Activated CD4-positive, alpha-beta T cell treated with anti-CD3 and anti-CD28 coated beads for 36 hours (primary cell): ENCODE results near the gene ZDHHC13. TPM values are rescaled to one million over a fixed set of nuclear protein-coding genes. Genes with fewer than 3 reads are reported as not detected.

Experiments used
- ATAC-seq: fragments of 200-7000 bp; cut with Tn5 transposase; one replicate; pipeline ENCODE4 v1.10.0; 2021; ENCODE audit warnings: mild to moderate bottlenecking, moderate library complexity
- CTCF ChIA-PET: fragments of 350-600 bp; sonication (Branson Sonifier 250); formaldehyde crosslinking; loops from one replicate; lab custom pipeline; 2021; ENCODE audit warnings: antibody characterized with exemption; lab: Charles Lee
- POLR2A ChIA-PET: fragments of 350-600 bp; sonication (Branson Sonifier 250); formaldehyde crosslinking; loops from one replicate; lab custom pipeline; 2021; ENCODE audit warnings: antibody characterized with exemption, inconsistent platforms; lab: Charles Lee
- DNase-seq: peaks from one replicate; pipeline ENCODE4 v3.0.0-alpha.2; 2020
- H3K27ac Mint-ChIP-seq: one replicate; pipeline ENCODE4 v1.8.0; 2021; ENCODE audit warnings: mixed read lengths
- H3K27me3 Mint-ChIP-seq: one replicate; pipeline ENCODE4 v1.8.0; 2021; ENCODE audit warnings: mixed read lengths
- H3K36me3 Mint-ChIP-seq: one replicate; pipeline ENCODE4 v1.8.0; 2021; ENCODE audit warnings: low read depth, mixed read lengths
- H3K4me1 Mint-ChIP-seq: one replicate; pipeline ENCODE4 v1.8.0; 2021; ENCODE audit warnings: mixed read lengths
- H3K4me3 Mint-ChIP-seq: one replicate; pipeline ENCODE4 v1.8.0; 2021; ENCODE audit warnings: mild to moderate bottlenecking, moderate library complexity, mixed read lengths
- H3K9me3 Mint-ChIP-seq: one replicate; pipeline ENCODE4 v1.8.0; 2021; ENCODE audit warnings: low read depth, mixed read lengths
- intact Hi-C, 2 experiments: fragments of 100-400 bp; cut with DNase I in 1 of 2; cut with micrococcal nuclease in 1 of 2; formaldehyde crosslinking; loops; one replicate each; pipeline versions ENCODE4 v1.14.2 to v1.15.1; 2022 to 2024; cut with DNase I, micrococcal nuclease
- total RNA-seq, 2 experiments: library from RNA; stranded (reverse); gene quantifications; one replicate each; pipeline ENCODE4 v1.2.3, GENCODE V29; 2021

ZDHHC13 gene
- total RNA-seq, 2 experiments from 2014 or later = 22.9 to 25.9 TPM

DNA sequence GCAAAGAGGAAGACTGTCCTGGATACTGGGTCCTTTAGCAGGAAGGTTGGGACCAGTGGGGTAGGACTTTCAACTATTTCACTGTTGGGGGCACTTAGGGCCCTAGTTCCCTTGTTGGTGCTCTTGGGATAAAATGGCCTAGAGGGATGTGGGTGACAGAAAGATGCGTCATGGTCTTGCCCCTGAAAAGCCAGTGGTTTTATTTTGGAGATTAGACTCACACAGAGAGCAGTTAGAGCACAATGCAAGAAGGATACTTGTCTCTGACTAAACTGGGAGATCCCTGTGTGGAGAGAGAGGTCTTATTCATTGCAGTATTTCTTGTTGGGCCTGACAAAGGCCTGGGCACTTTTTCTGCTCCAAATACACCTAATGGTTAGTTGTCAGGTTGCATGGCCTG lies 33.8 kb upstream of the ZDHHC13 start:
- Mint-ChIP-seq H3K27ac (no peak overlapping the region), H3K36me3 (no peaks in the 10 kb centered on the region), H3K9me3 (peaks cover 1% of the 10 kb centered on the region), H3K4me3 (no peak overlapping the region), H3K27me3 (peaks cover 14% of the 10 kb centered on the region), H3K4me1 (no peaks in the 10 kb centered on the region)
- ChIA-PET POLR2A (no interaction called here), CTCF (interaction anchor here (0.8 to 1.2 kb wide), 3 partner anchors 11 to 227 kb away, joined by 3 to 5 read pairs (median 4); no protein-coding TSS in a partner anchor)
- no peak for ATAC-seq
- intact Hi-C loops = no loop called here
- DNase-seq = no peak

DNA sequence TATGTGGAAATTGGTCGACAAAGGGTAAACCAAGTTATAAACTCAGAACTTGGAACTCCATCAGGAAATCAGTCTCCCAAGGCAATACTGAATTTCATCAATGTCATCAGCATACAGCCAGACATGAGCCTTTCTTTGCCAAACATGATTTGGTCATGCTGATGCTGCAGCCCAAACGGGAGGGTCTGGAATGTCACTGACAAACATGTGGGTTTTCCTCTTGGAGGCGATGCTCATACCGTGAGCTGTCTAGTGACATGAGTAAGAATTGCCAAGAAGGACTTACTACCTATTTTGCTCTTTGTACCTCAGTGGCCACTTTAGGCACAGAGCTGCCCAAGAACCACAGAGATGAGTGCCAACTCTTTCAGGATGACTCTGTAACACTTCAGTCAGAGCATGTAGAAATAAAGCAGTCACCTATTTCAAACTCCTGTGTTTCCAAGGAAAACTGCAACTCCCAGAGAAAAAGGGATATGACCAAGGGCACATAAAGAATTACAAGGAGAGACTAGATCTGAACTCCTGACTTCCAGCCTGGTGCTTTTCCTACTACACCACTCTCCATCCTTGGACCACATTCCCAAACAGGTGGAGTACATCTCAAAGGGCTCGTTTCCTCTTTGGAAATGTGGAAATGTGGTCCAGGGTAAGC lies 32.2 kb upstream of the ZDHHC13 start:
- ChIA-PET CTCF (no interaction called here), POLR2A (no interaction called here)
- intact Hi-C loops = no loop called here
- DNase-seq (no peak), ATAC-seq (no peak)
- Mint-ChIP-seq H3K9me3 (peaks cover 1% of the 10 kb centered on the region), H3K36me3 (no peaks in the 10 kb centered on the region), H3K4me1 (no peaks in the 10 kb centered on the region), H3K27ac (no peak overlapping the region), H3K27me3 (peaks cover 7% of the 10 kb centered on the region), H3K4me3 (no peak overlapping the region)

- DNase-seq = no peak
- Mint-ChIP-seq H3K36me3 (no peaks in the 10 kb centered on the region), H3K4me3 (no peak overlapping the region), H3K27me3 (peaks cover 12% of the 10 kb centered on the region), H3K27ac (no peak overlapping the region), H3K4me1 (no peaks in the 10 kb centered on the region), H3K9me3 (peaks cover 1% of the 10 kb centered on the region)
- ChIA-PET POLR2A (no interaction called here), CTCF (interaction anchor here (1.2 to 2.8 kb wide), 3 partner anchors 10 to 17 kb away, joined by 5 to 9 read pairs (median 6); no protein-coding TSS in a partner anchor)
- intact Hi-C loops = no loop called here
- ATAC-seq = no peak
Observed at GRCh38 chr11:19087658-19088057, 29.3 kb upstream of the ZDHHC13 start.

- Mint-ChIP-seq H3K27ac (no peak overlapping the region), H3K36me3 (no peaks in the 10 kb centered on the region), H3K4me3 (no peak overlapping the region), H3K9me3 (peaks cover 1% of the 10 kb centered on the region), H3K27me3 (peaks cover 18% of the 10 kb centered on the region), H3K4me1 (no peaks in the 10 kb centered on the region)
- CTCF ChIA-PET = interaction anchor here (0.5 to 2.8 kb wide), 4 partner anchors 11 to 1046 kb away, joined by 3 to 9 read pairs (median 6); no protein-coding TSS in a partner anchor
- ATAC-seq (no peak), DNase-seq (no peak)
- intact Hi-C loops = no loop called here
- POLR2A ChIA-PET = no interaction called here
Observed at GRCh38 chr11:19088791-19089190, 28.2 kb upstream of the ZDHHC13 start.

- ATAC-seq = no peak
- H3K27me3 Mint-ChIP-seq = peaks cover 21% of the 10 kb centered on the region
- H3K4me1 Mint-ChIP-seq = no peaks in the 10 kb centered on the region
- H3K9me3 Mint-ChIP-seq = peaks cover 1% of the 10 kb centered on the region
- no peaks in the 10 kb centered on the region for H3K36me3 Mint-ChIP-seq
- intact Hi-C loops = no loop called here
- no peak overlapping the region for H3K4me3 Mint-ChIP-seq
- POLR2A ChIA-PET = no interaction called here
- DNase-seq = no peak
- no peak overlapping the region for H3K27ac Mint-ChIP-seq
- CTCF ChIA-PET = interaction anchor here (2.2 to 2.8 kb wide), 2 partner anchors 12 to 18 kb away, joined by 6 to 9 read pairs; no protein-coding TSS in a partner anchor
Observed at GRCh38 chr11:19089421-19089820, 27.5 kb upstream of the ZDHHC13 start.

DNA sequence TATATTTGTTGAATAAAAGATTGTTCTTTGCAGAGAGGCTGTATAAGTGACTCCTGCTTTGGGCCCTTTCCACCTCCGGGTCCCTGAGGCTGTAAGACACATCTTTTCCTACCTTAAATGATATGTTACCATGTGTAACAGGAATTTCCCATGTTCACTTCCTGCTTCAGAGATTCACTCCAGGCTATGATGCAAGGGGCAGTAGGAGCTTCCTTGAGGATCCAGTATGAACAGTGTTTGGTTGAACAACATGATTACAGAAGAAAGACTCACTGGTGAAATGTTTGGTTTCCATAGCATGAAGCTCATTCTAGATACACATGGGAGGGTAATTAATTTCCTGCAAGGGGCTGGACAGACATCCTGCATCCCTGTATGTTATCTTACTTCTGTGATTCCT lies 25.6 kb upstream of the ZDHHC13 start:
- no peak for ATAC-seq
- CTCF ChIA-PET = no interaction called here

DNA sequence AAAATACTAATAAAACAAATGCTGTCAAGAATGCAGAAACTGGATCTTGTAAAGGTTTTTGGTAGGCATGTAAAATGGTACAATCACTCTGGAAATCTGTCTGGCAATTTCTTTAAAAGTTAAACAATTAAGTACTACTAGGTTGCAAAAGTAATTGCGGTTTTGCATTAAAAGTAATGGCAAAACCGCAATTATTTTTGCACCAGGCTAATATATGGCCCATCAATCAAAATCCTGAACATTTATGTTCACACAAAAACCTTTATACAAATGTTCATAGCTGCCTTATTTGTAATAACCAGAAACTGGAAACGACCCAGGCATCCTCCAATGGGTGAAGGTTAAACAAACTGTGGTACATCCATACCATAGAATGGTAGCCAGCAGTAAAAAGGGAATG lies 24.6 kb upstream of the ZDHHC13 start:
- Mint-ChIP-seq H3K4me3 (no peak overlapping the region), H3K36me3 (no peaks in the 10 kb centered on the region), H3K27me3 (peaks cover 25% of the 10 kb centered on the region), H3K4me1 (no peaks in the 10 kb centered on the region), H3K27ac (no peak overlapping the region), H3K9me3 (no peaks in the 10 kb centered on the region)
- intact Hi-C loops = no loop called here
- ATAC-seq (no peak), DNase-seq (no peak)
- POLR2A ChIA-PET = no interaction called here
- CTCF ChIA-PET = no interaction called here

More for the DNA sequence above, 25.6 kb upstream of the ZDHHC13 start:
- H3K4me3 Mint-ChIP-seq = no peak overlapping the region
- H3K36me3 Mint-ChIP-seq = no peaks in the 10 kb centered on the region
- no peak overlapping the region for H3K27ac Mint-ChIP-seq
- H3K4me1 Mint-ChIP-seq = no peaks in the 10 kb centered on the region
- peaks cover 22% of the 10 kb centered on the region for H3K27me3 Mint-ChIP-seq
- intact Hi-C loops = no loop called here
- POLR2A ChIA-PET = no interaction called here
- H3K9me3 Mint-ChIP-seq = peaks cover 1% of the 10 kb centered on the region
- DNase-seq = no peak

GRCh38 chr11:19092850-19093249 lies 24.1 kb upstream of the ZDHHC13 start:
- no peaks in the 10 kb centered on the region for H3K36me3 Mint-ChIP-seq
- peaks cover 30% of the 10 kb centered on the region for H3K27me3 Mint-ChIP-seq
- no peak for ATAC-seq
- intact Hi-C loops = no loop called here
- CTCF ChIA-PET = interaction anchor here (1.9 kb wide), 1 partner anchor 16 kb away, joined by 8 read pairs; no protein-coding TSS in a partner anchor
- no peak for DNase-seq
- H3K4me1 Mint-ChIP-seq = no peaks in the 10 kb centered on the region
- POLR2A ChIA-PET = interaction anchor here (0.6 kb wide), 1 partner anchor 113 kb away, joined by 6 read pairs; no protein-coding TSS in a partner anchor
- no peak overlapping the region for H3K27ac Mint-ChIP-seq
- H3K9me3 Mint-ChIP-seq = no peaks in the 10 kb centered on the region
- H3K4me3 Mint-ChIP-seq = no peak overlapping the region

- Mint-ChIP-seq H3K27me3 (peaks cover 31% of the 10 kb centered on the region), H3K36me3 (no peaks in the 10 kb centered on the region), H3K9me3 (no peaks in the 10 kb centered on the region), H3K27ac (no peak overlapping the region), H3K4me3 (no peak overlapping the region), H3K4me1 (no peaks in the 10 kb centered on the region)
- intact Hi-C loops = no loop called here
- POLR2A ChIA-PET = no interaction called here
- no peak for DNase-seq
- no peak for ATAC-seq
- CTCF ChIA-PET = interaction anchor here (1.9 kb wide), 1 partner anchor 17 kb away, joined by 8 read pairs; no protein-coding TSS in a partner anchor
Observed at GRCh38 chr11:19093976-19094375, 23.0 kb upstream of the ZDHHC13 start.

DNA sequence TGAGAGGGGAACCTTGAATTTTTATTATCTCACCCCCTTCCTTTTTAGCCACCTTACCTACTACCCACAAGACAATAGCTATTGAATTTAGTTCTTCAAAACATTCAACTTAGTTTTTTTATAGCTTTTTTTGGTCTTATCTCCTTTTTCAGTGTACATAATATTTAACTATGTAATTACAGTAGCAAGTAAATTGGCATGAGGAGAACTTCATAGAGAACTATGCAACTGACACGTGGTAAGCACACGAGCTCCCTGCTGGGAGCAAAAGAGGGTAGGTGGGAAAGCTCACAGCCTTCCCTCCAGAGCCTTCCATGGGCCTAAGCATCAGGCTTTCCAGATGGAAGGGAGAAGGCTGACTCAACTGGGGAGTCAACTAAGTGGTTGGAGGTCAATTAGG lies 22.1 kb upstream of the ZDHHC13 start:
- Mint-ChIP-seq H3K27ac (no peak overlapping the region), H3K36me3 (no peaks in the 10 kb centered on the region), H3K4me3 (no peak overlapping the region), H3K9me3 (no peaks in the 10 kb centered on the region), H3K4me1 (no peaks in the 10 kb centered on the region), H3K27me3 (peaks cover 31% of the 10 kb centered on the region)
- DNase-seq (no peak), ATAC-seq (no peak)
- POLR2A ChIA-PET = no interaction called here
- intact Hi-C loops = no loop called here
- CTCF ChIA-PET = interaction anchor here (1.9 kb wide), 1 partner anchor 18 kb away, joined by 8 read pairs; no protein-coding TSS in a partner anchor

DNA sequence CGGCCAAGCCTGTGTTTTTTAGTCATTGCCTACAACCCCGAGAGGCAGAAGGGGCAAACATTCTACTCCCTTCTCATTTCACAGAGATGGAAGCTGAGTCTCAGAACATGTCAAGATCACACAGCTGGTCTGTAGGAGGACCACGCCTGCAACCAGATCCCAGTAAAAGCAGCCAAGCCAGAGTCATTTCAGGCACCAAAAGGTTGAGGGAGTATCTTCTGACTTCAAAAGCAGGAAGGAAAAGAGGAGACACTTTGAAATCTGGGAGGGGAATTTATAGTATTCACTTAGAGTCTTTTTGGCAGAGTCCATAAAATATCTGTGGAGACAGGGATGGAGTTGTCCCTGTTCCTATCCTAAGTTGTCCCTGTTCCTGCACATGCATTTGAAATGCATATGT lies 17.9 kb upstream of the ZDHHC13 start:
- intact Hi-C loops = no loop called here
- no peak for DNase-seq
- Mint-ChIP-seq H3K9me3 (peaks cover 2% of the 10 kb centered on the region), H3K27ac (no peak overlapping the region), H3K4me3 (no peak overlapping the region), H3K27me3 (peaks cover 22% of the 10 kb centered on the region), H3K36me3 (no peaks in the 10 kb centered on the region), H3K4me1 (no peaks in the 10 kb centered on the region)
- POLR2A ChIA-PET = no interaction called here
- ATAC-seq = no peak
- CTCF ChIA-PET = interaction anchor here (0.7 kb wide), 1 partner anchor 21 kb away, joined by 3 read pairs; no protein-coding TSS in a partner anchor

DNA sequence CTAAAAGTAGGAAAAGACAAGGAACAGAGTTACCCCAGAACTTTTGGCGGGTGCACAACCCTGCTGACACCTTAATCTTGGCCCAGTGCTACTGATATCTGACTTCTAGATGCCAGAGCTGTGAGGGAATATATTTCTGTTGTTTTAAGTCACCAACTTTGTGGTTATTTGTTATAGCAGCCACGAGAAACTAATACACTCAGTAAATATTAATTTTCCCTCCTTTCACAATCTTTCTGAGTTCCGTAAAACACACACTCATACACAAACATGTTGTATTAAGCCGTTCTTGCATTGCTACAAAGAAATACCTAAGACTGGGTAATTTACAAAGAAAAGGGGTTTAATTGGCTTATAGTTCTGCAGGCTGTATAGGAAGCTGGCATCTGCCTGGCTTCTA lies 16.1 kb upstream of the ZDHHC13 start:
- ATAC-seq (no peak), DNase-seq (no peak)
- intact Hi-C loops = no loop called here
- Mint-ChIP-seq H3K9me3 (peaks cover 2% of the 10 kb centered on the region), H3K36me3 (no peaks in the 10 kb centered on the region), H3K4me1 (no peaks in the 10 kb centered on the region), H3K27me3 (peaks cover 24% of the 10 kb centered on the region), H3K27ac (no peak overlapping the region), H3K4me3 (no peak overlapping the region)
- ChIA-PET CTCF (no interaction called here), POLR2A (no interaction called here)
